ENCODE data around the gene ST8SIA4.

- TF ChIP-seq POLR2A (IDR thresholded peaks at IDR 0.05) (no peak), CTCF (IDR thresholded peaks at IDR 0.05) (no peak)
Observed at GRCh38 chr5:100854591-100854990, 48.5 kb downstream of the ST8SIA4 start.

All from heart left ventricle (tissue), 13 donors.